ENCODE results near the gene MID1.

DNA sequence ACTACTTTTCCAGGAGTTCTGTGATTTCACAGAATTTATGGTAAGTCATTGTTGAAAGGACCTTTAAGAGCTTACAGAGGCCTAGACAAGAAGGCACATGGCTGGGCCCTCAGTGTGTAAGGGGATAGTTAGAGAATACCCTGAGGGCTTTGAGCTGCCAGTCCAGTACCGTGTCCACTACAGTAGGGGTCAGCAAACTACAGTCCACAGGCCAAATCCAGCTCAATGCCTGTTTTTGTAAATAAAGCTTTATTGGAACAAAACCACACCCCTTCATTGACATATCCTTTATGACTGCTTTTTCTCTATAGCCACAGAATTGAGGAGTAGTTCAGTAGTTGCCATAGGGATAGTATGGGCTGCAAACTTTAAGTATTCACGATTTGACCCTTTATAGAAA is 176.2 kb downstream of the MID1 start:
- TF ChIP-seq, protein P1, sequence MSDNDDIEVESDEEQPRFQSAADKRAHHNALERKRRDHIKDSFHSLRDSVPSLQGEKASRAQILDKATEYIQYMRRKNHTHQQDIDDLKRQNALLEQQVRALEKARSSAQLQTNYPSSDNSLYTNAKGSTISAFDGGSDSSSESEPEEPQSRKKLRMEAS (IDR thresholded peaks at IDR 0.05; ENCODE audit: low read depth, low read length) = no peak
- TF ChIP-seq POLR2A (IDR thresholded peaks at IDR 0.05; ENCODE audit: extremely low read depth, insufficient read length) = no peak

All from NB4 (cell line).